Activated CD4-positive, CD25-positive, alpha-beta regulatory T cell treated with anti-CD3 and anti-CD28 coated beads, Interleukin-2, amount 50 U/mL, for 24 hours (primary cell): ENCODE results near the gene TPM4.
"Not testable (repeated sequence)": the region's sequence is repeated elsewhere in the genome, so short reads cannot be mapped to it uniquely, and the experiment has no call there.

Source experiments
- ATAC-seq, 2 donors: fragments of 150-1000 bp; cut with Tn5 transposase; one replicate each; pipeline ENCODE4 v1.10.0; 2021; ENCODE audit warnings: mild to moderate bottlenecking in 1 of 2, moderate library complexity in 1 of 2

TPM4 gene

DNA sequence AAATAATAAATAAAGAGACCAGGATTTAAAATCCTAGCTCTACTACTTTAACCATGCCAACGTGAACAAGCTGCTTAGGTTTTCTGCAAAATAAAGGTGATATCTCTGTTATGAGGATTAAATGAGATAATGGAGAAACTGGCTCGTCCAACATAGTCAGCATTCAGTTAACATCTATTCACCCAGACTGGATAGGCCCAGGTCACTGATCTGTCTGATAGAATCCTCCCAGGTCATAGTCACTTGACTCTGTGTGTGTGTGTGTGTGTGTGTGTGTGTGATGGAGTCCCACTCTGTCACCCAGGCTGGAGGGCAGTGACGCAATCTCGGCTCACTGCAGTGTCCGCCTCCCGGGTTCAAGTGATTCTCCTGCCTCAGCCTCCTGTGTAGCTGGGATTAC, 22.5 kb downstream of the TPM4 start:
- no peak for ATAC-seq

DNA sequence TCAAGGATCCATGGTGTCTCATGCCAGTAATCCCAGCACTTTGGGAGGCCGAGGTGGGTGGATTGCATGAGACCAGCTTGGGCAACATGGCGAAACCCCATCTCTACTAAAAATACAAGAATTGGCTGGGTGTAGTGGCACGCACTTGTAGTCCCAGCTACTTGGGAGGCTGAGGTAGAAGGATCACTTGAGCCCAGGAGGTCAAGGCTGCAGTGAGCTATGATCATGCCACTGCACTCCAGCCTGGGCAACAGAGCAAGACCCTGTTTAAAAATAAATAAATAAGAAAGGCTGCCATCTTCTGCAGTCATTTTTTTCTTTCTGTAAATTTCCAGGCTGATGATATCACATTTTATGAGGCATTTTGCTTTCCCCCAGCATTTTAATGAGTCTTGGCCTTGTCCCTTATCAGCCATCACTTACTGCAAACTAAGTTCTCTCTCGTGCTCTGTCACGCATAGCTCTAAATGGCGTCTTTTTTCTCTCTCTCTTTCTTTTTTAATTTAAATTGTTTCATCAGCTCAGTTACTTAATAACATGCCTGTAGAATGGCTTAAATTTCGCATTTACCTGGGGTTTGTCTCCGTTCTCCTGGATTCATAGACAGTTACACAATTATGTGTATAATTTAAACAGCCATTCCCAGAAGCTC, 23.1 kb downstream of the TPM4 start:
- not testable (repeated sequence) for ATAC-seq

DNA sequence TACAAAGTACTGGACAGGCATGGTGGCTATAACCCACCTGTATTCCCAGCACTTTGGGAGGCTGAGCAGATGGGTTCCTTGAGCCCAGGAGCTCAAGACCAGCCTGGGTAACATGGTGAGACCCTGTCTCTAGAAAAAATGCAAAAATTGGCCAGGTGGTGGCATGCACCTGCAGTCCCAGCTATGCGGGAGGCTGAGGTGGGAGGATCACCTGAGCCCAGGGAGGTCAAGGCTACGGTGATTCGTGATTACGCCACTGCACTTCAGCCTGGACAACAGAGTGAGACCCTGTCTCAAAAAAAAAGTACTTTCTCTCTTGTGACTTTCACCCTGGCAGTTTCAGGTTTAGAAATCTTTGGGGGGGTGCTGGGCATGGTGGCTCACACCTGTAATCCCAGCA, 24.2 kb downstream of the TPM4 start:
- no peak for ATAC-seq

DNA sequence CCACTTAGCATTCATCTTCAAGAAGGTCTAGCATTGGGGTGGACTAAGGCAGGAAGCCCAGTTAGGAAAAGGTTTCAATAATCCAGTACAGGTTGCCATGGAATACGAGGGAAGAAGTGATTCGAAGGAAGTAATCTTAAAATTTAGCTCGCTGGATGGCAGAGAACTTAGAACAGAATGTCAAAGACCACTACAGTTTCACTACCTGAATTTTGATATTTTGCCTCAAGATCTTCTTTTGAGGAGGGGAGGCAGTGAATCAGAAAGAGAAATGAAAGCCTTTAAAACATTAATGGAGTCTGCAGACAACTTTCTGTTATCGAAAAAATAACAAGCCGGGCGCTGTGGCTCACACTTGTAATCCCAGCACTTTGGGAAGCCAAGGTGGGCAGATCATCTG, 28.4 kb downstream of the TPM4 start:
- no peak for ATAC-seq

DNA sequence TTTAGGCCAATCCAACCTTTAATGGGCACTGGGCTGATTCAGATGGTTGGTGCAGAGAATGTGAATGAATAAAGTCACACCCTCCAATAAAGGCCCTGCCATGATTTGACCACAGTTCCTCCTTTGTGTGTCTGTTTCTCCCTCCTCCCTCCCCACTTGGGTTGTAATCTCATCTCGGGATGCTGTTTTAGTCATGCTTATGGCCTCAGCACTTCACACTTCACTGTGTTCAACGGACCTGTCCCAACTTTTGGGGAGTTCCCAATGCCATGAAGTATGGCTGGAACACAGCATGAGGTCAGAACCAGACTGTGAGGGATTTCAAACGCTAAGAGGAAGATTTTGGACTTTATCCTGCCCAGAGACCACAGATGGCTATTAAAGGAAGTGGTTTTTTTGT, 29.8 kb downstream of the TPM4 start:
- ATAC-seq: peak in 1 of 2 donors; percentile 39

DNA sequence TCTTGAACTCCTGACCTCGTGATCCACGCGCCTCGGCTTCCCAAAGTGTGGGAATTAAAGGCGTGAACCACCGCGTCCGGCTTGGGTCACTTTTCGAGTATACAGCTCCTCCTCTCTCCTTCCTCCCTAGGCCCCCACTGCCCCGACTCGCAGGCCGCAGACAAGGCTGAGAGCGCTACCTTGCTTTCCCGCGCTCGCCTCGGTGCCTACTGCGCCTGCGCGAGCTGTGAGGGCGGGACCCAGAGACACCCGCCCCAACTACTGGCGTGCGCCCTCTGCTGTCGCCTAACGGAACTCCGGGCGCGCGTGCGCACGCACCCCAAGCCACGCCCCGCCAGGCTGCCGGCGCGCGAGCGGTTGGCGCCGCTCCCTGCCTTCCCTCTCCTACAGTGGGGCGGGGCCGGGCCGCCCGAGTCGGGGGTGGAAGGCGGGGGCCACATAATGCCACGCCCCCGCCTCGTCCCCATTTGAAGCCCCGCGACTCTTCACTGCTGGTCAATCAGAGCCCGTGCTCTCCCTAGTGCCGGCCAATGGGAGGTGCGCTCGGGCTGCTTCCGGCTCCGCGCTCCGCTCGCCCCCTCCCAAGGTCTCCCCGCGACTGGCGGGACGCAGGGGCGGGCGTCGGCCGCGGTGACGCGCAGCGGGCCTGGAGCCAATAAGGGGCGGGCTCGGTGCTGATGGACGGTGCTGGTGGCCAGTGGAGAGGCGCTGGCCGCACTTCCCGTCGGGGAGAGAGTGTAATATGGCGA, 35.0 kb downstream of the TPM4 start, which contains the start of gene RAB8A:
Gene RAB8A (plus strand): TSS at position 730 of the 749 bp plus-strand sequence. CDS start 13 bp downstream, at position 743.
- peak; percentile 94 to 96 for ATAC-seq

DNA sequence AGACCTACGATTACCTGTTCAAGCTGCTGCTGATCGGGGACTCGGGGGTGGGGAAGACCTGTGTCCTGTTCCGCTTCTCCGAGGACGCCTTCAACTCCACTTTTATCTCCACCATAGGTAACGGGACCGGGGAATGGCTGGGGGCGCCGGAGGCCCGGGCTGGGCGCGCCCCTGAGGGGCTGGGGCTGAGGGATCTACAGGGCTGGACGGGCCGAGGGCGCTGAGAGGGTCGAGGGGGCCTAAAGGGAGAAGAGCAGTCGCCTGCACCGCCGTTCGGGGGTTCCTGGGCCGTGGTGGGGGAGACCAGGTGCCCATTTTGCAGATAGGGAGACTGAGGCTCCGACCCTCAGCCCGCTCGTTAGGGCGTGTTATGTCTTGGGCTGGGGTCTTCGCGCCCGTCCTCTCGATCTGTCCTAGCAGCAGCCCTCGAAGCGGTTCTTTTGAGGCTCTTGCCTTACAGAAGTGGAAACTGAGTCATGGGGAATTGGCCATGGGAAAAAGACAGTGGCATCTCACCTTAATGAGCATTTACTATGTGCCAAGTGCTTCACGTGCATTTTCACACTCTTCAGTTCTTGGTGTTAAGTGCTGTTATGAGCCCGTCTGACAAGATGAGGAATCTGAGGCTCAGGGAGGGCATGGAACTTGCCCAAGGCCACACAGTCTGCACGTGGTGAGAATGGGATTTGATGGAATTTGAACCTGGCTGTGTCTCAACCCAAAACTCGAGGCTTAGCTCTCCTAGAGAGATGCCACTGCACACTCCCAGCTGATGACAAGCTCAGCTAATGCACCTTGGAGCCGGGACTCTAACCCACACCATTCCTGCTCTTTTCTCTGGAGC, 35.8 kb downstream of the TPM4 start:
- ATAC-seq: no peak

DNA sequence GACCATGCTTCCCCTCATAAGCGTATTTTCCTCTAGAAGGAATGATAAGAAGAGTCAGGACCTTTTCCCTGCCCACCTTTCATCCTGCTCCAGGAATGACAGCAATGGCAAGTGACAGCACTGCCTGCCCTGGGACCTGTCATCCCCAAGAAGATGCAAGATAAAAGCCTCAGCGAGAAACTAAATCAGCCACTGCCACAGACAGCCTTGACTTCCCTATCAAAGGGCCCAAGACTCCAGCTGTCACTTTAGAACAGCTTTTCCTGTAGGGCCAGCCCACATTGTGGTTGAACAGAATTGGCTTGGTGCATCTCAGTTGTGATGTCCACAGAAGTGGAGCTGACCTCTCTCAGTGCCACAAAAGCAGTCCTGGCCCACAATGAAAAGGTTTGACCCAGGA, 36.5 kb downstream of the TPM4 start:
- ATAC-seq: no peak

DNA sequence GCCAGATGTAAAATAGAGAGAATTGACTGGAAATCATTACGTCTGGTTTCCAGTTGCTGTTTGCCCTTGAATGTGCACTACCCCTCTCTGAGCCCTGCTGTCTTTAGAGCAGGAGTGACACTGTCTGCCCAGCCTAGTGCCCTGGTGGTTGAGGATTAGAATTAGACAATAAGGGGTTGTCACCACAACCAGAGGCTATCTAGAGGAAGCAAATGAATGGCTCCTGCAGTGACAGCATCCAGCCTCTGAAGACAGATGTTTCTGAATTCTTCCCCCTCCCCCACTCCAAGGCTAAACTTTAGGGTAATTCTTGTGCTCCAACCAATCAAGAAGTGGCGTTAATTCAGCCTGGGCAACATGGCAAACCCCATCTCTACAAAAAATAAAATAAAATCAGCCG, 37.4 kb downstream of the TPM4 start:
- no peak for ATAC-seq

DNA sequence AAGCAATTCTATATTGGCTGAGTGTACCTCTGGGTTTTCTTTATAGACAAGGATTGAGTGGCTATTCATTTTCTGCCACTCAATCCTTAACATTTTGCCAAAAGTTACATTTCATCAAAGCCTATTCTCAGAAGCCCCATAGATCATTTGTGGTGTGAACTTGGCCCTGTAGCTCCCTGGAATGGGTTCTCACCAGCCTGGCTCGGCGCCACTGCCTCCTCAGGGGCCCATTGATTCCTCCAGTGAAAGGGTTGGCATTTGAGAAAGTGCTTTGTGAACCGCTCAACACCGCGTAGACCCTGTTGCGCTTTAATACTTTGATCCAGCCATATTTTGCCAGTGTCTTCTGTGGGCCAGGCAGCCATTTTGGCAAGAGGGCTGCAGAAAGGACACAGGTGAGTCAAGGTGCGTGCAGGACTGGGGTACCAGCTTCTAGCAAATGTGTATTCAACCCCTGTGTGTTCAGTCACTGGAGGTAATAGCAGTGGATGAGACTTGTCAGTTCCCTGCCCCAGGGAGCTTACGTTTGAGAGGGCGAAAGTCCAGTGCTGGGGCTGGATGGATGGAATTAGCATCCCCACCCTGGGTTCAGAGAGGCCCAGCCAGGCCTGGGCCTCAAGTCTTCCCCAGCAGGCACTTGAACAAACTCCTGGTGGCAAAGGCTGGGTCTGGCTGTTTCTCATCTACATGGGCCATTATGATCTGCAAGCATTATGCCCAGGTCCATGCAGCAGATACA, 39.2 kb downstream of the TPM4 start:
- no peak for ATAC-seq

DNA sequence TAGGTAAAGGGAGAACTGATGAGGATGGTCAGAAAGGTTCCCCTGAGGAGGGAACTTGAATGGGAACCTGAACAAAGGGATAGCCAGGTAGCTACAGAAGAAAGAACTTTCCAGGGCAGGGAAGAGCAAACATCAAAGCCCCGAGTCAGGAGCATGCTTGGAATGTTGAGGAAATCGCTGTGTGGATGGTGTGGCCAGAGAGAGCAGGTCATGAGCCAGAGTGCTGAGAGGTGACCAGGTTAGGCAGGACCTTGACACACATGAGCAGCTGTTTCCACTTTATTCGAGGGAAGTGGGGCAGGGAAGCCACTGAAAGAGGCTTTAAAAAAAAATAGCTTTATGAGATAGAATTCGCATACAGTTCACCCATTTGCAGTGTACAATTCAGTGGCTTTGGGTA, 39.8 kb downstream of the TPM4 start:
- ATAC-seq: no peak

DNA sequence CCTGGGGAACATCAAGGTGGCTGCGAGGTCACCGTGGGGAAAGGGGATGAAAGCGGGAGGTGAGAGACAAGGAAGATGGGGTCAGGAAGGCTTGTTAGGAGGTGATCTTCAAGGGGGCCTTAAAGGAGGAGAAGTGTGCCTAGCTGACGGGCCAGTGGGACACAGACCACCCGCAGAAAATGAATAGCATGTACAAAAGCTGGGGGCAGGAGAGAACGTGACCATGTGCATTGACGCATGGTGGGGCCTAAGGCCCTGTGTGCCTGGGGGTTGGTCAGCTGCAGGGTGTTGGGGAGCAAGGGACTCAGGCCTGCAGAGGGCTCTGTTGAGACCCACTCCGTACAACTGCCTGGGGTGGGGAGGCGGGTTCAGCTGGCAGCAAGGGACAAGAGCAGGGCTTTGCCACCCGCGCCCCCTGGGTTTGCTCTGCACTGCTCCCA, 41.3 kb downstream of the TPM4 start:
- no peak for ATAC-seq

DNA sequence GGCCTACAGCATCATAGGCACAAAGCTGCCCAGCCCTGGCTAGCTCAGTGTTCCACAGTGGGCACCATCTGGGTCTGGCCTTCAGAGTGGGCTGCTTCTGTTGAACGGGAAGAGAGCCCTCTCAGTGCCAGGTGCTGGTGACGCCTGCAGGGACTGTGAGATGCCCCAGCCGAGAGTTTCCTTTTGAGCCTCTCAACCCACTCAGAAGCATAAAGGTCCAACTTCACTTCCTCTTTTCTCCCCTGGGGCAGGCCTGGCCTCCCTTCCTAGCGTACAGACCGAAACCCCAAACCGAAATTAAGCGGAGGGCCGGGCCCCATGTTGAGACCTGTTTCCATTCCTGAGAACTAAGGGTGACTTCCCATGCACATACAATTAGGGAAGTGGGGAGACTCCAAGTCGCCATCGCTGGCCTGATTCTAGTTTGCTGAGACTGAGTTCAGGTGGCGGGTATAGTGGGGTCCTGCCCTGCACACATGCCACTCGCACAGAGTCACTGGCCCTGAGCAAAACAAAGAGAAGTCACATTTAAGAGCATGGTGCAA, 42.3 kb downstream of the TPM4 start:
- ATAC-seq: peak; percentile 70 to 76

DNA sequence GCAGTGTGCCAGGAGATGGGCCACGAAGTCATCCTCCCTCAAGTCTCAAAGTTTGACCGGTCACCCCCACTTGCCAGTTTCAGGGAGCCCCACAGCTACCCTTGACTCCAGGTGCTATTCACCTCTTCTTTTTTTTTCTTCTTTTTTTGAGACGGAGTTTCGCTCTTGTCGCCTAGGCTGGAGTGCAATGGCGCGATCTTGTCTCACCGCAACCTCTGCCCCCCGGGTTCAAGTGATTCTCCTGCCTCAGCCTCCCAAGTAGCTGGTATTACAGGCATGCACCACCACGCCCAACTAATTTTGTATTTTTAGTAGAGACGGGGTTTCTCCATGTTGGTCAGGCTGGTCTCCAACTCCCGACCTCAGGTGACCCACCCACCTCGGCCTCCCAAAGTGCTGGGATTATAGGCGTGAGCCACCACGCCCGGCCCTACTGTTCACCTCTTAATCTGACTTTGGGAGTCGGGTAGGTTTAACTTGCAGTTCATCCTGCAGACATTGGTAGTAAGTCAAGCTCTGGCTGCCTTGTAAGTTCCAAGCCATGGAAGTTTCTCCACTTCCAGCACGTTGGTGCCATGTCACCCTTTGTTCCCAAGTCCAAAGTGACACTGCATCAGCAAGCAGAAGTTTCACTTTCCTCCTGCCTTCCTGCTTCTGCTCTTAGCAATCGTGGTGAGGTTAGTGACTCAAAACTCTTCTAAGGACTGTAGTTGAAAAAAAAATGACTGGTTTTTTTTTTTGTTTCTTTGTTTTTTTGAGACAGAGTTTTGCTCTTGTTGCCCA, 43.0 kb downstream of the TPM4 start:
- peak; percentile 75 to 79 for ATAC-seq

DNA sequence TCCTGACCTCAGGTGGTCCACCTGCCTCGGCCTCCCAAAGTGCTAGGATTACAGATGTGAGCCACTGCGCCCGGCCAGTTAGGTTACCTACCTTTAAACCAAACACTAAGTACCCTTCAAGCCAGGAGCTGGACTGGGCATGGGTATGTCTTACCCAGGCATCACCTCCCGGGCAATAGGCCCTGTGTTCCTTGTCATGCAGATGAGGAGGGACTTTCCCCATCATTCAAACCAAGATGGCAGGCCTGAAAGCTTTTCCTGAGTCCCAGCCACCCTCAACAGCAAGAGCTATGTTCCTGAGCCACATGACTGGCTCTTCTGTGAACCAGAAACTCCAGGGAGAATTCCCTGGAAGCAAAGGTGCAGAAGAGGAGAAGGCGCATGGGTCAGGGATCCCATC, 44.8 kb downstream of the TPM4 start:
- no peak for ATAC-seq

DNA sequence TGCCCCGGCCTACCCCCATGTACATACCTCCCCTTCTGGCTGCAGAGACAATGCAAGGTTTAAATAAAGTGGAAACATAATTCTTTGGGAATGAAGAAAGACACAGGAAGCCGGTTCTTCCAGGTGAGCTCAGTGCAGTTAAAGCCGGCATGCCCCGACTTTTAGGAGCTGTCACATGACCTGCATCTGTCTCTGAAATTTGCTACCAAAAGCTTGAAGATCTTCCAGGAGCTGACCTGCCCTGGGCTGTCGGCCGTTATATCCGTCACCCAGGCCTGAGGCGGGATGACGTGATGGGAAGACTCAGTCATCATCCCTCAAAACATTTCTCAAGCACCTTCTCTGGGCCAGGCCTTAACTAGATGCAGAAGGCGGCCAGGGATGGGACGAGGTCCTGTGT, 45.7 kb downstream of the TPM4 start:
- ATAC-seq: no peak

DNA sequence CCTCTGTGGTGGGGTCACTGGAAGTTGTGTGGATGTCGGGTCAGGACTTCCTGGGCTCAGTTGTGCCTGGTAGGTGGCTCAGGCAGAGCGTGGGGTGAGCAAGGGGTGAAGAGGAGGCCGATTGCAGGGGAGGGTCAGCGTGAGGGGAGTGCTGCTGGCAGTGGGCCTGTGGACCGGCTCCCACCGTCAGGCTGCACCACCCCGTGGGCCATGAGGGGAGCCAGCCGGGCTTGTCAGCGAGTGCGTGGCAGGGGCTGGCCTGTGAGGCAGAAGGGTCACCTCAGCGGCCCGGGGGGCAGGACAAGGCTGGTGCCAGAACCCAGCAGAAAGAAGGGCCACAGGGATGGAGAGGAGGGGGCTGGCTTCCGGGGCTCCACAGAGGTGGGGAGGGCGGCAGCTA, 48.7 kb downstream of the TPM4 start:
- ATAC-seq: no peak

DNA sequence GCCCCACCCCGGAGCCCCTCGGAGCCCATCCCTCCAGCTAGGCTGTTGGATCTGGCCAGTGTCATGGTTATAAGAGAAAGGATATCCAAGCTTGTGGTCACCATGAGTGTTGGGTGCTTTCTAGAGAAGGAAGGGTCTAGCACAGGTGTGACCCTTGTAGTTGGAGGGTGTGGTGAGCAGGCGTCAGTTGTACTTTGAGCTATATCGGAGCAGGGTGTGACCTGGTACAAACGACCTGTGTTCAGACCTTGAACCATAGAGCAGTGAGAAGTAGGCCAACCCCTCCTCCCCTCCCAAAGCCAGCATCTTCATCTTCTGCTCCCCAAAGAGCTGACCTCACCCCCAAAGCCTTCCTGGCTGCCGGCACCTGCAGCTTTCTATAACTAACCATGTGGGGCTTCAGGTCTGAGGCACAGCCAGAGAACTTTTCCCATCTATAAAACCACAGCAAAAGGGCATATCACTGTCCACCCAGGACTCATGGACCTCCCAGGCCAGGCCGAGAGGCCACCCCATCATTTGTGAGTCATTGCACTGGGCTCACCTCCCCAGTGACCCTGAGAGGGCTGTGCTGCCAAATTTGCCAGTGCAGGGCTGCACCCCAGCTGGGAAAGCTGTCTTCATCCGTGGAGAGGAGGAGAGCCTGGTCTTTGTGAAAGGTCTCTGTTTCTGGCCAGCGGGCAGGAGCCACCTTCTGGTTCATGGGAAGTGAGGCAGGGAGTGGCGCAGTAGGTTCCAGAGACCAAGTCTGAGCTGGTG, 49.6 kb downstream of the TPM4 start:
- no peak for ATAC-seq

DNA sequence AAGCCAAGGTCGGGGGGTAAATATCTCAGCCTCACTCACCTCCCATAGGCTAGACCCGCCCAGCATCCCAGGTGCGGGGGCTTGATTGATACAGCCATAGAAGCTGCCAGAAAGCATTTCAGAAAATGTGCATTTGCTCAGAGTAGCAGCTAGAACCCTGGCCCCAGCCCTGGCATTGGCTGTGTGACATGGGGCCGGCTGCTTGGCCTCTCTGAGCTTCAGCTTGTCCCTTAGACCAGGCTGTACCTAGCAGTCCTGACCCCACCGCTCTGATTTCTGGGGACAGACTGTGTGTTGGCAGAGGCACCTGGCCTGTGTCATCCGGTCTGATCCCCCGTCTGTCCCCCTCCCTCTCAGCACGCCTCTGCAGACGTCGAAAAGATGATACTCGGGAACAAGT, 50.8 kb downstream of the TPM4 start:
- ATAC-seq: no peak

DNA sequence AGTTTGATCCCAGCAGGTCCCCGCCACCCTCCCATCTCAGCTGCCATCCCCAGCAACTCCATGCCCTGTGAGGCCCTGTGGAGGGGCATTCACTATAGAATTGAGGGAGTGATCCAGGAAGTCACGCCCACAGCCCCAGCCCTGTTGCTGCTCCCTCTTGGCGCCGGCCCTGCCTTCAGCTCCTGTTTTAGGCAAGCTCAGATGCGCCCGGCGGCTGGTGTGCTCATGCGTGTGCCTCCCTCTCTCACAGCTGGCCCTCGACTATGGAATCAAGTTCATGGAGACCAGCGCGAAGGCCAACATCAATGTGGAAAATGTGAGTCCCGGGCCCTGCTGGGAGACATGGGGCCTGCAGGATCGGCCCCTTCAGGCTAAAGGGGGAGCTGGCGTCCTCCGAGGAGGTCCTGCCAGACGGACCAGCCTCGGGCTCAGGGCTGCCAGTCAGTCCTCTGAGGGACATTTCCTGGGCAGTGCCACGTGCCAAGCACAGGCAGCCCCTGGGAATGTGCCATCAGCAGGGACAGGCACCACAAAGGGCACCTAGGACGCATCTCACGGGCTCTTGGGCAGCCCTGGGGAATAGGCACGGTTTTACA, 51.6 kb downstream of the TPM4 start:
- no peak for ATAC-seq
